ENCODE data around the gene SIK3.
A peak's percentile ranks its signal among the peaks of the same experiment; 100 is the strongest.

SIK3 gene

GRCh38 chr11:117098269-117099232 is at the start of gene SIK3:
SIK3 (minus strand) TSS chr11:117098428; CDS start chr11:117098415, 13 bp downstream.
- peak; percentile 45; the same call in 1 of the 2 replicates for TF ChIP-seq EGR1 (IDR thresholded peaks at IDR 0.05)
- TF ChIP-seq TEAD4 (IDR thresholded peaks at IDR 0.05): 0 out of 2 replicates have a peak, but pooled peaks have one; percentile 7
- TF ChIP-seq MAX (IDR thresholded peaks at IDR 0.05): peak; percentile 89
- TF ChIP-seq TAF1 (IDR thresholded peaks at IDR 0.05; ENCODE audit: low read depth): peak; percentile 70; the same call in 1 of the 2 replicates
- TF ChIP-seq ZBTB7A (IDR thresholded peaks at IDR 0.05; ENCODE audit: low read depth): peak; percentile 74
- no peak for TF ChIP-seq NFIC (IDR thresholded peaks at IDR 0.05)
- peak; percentile 77 for TF ChIP-seq CREB1 (IDR thresholded peaks at IDR 0.05; ENCODE audit: low read depth)
- no peak for TF ChIP-seq CEBPB (IDR thresholded peaks at IDR 0.05)
- TF ChIP-seq USF1 (IDR thresholded peaks at IDR 0.05): peak; percentile 98
- peak; percentile 64 for TF ChIP-seq RAD21 (IDR thresholded peaks at IDR 0.05; ENCODE audit: low read depth)
- peak; percentile 91 for TF ChIP-seq YY1 (IDR thresholded peaks at IDR 0.05; ENCODE audit: low read depth)
- TF ChIP-seq FOXM1 (IDR thresholded peaks at IDR 0.05; ENCODE audit: borderline replicate concordance, low read depth): peak; percentile 31; the same call in 1 of the 2 replicates
- TF ChIP-seq TCF12 (IDR thresholded peaks at IDR 0.05; ENCODE audit: low read depth): peak; percentile 11; the same call in 1 of the 2 replicates
- peak; percentile 13; the same call in 1 of the 2 replicates for TF ChIP-seq EP300 (IDR thresholded peaks at IDR 0.05; ENCODE audit: borderline replicate concordance)
- no peak for TF ChIP-seq REST (IDR thresholded peaks at IDR 0.05; ENCODE audit: low read depth)

- TF ChIP-seq CREB1 (IDR thresholded peaks at IDR 0.05; ENCODE audit: low read depth) (no peak), RAD21 (IDR thresholded peaks at IDR 0.05; ENCODE audit: low read depth) (no peak), TCF12 (IDR thresholded peaks at IDR 0.05; ENCODE audit: low read depth) (no peak), EGR1 (IDR thresholded peaks at IDR 0.05) (no peak), YY1 (IDR thresholded peaks at IDR 0.05; ENCODE audit: low read depth) (no peak), TEAD4 (IDR thresholded peaks at IDR 0.05) (no peak), CEBPB (IDR thresholded peaks at IDR 0.05) (no peak), FOXM1 (IDR thresholded peaks at IDR 0.05; ENCODE audit: borderline replicate concordance, low read depth) (no peak), NFIC (IDR thresholded peaks at IDR 0.05) (no peak)
Measured at GRCh38 chr11:117146521-117146920, 48.3 kb upstream of the SIK3 start.

- TF ChIP-seq RAD21 (IDR thresholded peaks at IDR 0.05; ENCODE audit: low read depth) (no peak), TEAD4 (IDR thresholded peaks at IDR 0.05) (no peak), USF1 (IDR thresholded peaks at IDR 0.05) (no peak), NFIC (IDR thresholded peaks at IDR 0.05) (no peak), ZBTB7A (IDR thresholded peaks at IDR 0.05; ENCODE audit: low read depth) (no peak), TCF12 (IDR thresholded peaks at IDR 0.05; ENCODE audit: low read depth) (no peak), CEBPB (IDR thresholded peaks at IDR 0.05) (no peak), EGR1 (IDR thresholded peaks at IDR 0.05) (no peak), TAF1 (IDR thresholded peaks at IDR 0.05; ENCODE audit: low read depth) (no peak), CREB1 (IDR thresholded peaks at IDR 0.05; ENCODE audit: low read depth) (no peak), FOXM1 (IDR thresholded peaks at IDR 0.05; ENCODE audit: borderline replicate concordance, low read depth) (no peak)
Measured at GRCh38 chr11:117145393-117145761, 47.1 kb upstream of the SIK3 start.

GRCh38 chr11:117144477-117145392 is 46.5 kb upstream of the SIK3 start:
- TF ChIP-seq USF1 (IDR thresholded peaks at IDR 0.05) (no peak), YY1 (IDR thresholded peaks at IDR 0.05; ENCODE audit: low read depth) (no peak), EGR1 (IDR thresholded peaks at IDR 0.05) (no peak), MAX (IDR thresholded peaks at IDR 0.05) (0 out of 2 replicates have a peak, but pooled peaks have one; percentile 29), TEAD4 (IDR thresholded peaks at IDR 0.05) (no peak), NFIC (IDR thresholded peaks at IDR 0.05) (no peak), FOXM1 (IDR thresholded peaks at IDR 0.05; ENCODE audit: borderline replicate concordance, low read depth) (no peak), CREB1 (IDR thresholded peaks at IDR 0.05; ENCODE audit: low read depth) (no peak)

GRCh38 chr11:117143871-117144476 is 45.7 kb upstream of the SIK3 start, which contains the start of gene PAFAH1B2:
PAFAH1B2 (plus strand) TSS chr11:117144287; CDS start chr11:117152448, 8,161 bp downstream.
- TF ChIP-seq EP300 (IDR thresholded peaks at IDR 0.05; ENCODE audit: borderline replicate concordance) (no peak), ZBTB7A (IDR thresholded peaks at IDR 0.05; ENCODE audit: low read depth) (no peak; the same call in 1 of the 2 replicates), MAX (IDR thresholded peaks at IDR 0.05) (peak; percentile 95), FOXM1 (IDR thresholded peaks at IDR 0.05; ENCODE audit: borderline replicate concordance, low read depth) (no peak; the same call in 1 of the 2 replicates), CEBPB (IDR thresholded peaks at IDR 0.05) (no peak), CREB1 (IDR thresholded peaks at IDR 0.05; ENCODE audit: low read depth) (peak; percentile 67), YY1 (IDR thresholded peaks at IDR 0.05; ENCODE audit: low read depth) (no peak; the same call in 1 of the 2 replicates), TEAD4 (IDR thresholded peaks at IDR 0.05) (peak; percentile 4; the same call in 1 of the 2 replicates), NFIC (IDR thresholded peaks at IDR 0.05) (peak; percentile 18), TAF1 (IDR thresholded peaks at IDR 0.05; ENCODE audit: low read depth) (peak; percentile 79)
